Measurements from ENCODE around the gene ZDHHC14. TPM values are rescaled to one million over a fixed set of nuclear protein-coding genes. Genes with fewer than 3 reads are reported as not detected.

ZDHHC14 gene
- total RNA-seq, 2 experiments from 2014 or later = 5.2 TPM

DNA sequence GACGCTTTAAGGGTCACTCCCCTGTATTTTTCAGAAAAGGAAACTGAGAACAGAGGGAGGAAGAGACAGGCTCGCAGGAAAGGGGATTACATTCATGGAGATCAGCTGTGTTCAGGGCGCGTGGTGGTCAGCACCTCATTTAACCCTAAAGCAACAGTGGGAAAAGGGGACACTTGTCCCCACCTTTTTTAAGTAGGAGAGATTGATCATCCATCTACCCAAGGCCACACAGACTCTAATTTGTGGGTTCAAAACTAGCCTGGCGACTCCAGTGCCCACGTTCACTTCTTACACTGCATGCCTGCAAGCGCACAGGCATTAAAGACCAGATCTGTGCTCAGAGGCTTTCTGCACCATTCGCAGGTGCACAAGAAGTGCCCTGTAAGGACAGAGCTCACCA is 274.1 kb downstream of the ZDHHC14 start:
- peaks cover 11% of the 10 kb centered on the region for H3K27me3 Mint-ChIP-seq
- ATAC-seq (ENCODE audit: low read depth) (no peak), DNase-seq (no peak)
- POLR2A ChIA-PET = no interaction called here
- H3K9me3 Mint-ChIP-seq = no peaks in the 10 kb centered on the region
- no peak overlapping the region for H3K27ac Mint-ChIP-seq
- H3K36me3 Mint-ChIP-seq = peaks cover 6% of the 10 kb centered on the region
- H3K4me1 Mint-ChIP-seq = no peaks in the 10 kb centered on the region
- H3K4me3 Mint-ChIP-seq = no peak overlapping the region

DNA sequence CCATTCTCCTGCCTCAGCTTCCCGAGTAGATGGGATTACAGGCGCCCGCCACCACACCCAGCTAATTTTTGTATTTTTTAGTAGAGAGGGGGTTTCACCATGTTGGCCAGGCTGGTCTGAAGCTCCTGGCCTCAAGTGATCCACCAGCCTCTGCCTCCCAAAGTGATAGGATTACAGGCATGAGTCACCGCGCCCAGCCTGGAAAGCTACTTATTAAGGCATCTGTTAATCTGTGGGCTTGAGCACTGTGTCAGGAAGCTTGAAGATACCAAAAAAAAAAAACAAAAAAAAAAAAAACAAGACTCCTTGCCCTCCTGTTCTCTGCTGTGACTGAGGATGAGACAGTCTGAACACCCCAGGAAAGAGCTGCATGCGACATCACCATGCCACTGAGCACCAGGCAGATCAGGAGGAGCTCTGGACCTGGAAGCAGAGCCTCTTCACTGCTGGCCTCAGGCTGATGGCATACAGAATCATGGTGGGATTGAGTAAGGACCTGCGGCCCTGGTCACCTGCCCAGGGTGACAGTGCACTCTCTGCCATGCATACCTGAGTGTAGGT is 275.5 kb downstream of the ZDHHC14 start:
- no peak for ATAC-seq (ENCODE audit: low read depth)
- Mint-ChIP-seq H3K27me3 (peaks cover 11% of the 10 kb centered on the region), H3K4me1 (no peaks in the 10 kb centered on the region), H3K4me3 (no peak overlapping the region), H3K36me3 (peaks cover 8% of the 10 kb centered on the region), H3K27ac (no peak overlapping the region), H3K9me3 (no peaks in the 10 kb centered on the region)
- no peak for DNase-seq
- POLR2A ChIA-PET = no interaction called here

DNA sequence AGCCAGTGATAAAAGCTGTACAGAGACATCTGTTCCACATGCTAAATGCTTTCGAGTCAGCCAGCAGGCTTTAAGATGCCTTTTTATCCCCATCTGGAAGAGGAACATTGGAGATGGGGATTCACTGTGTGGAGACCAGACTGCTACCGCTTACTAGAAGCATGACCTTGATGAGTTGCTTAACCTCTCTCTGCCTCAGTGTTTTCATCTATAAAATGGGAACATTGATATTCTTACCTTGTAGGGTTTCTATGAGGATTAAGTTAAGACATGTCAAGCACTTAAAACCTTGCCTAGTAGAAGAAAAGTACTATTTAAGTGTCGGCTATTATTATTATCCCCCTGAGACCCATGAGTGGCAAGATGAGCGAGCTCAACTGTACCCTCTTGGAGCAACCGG is 276.8 kb downstream of the ZDHHC14 start:
- ATAC-seq (ENCODE audit: low read depth) = no peak
- H3K4me3 Mint-ChIP-seq = no peak overlapping the region
- no peaks in the 10 kb centered on the region for H3K4me1 Mint-ChIP-seq
- POLR2A ChIA-PET = no interaction called here
- no peak for DNase-seq
- H3K27ac Mint-ChIP-seq = no peak overlapping the region
- no peaks in the 10 kb centered on the region for H3K9me3 Mint-ChIP-seq
- H3K27me3 Mint-ChIP-seq = peaks cover 11% of the 10 kb centered on the region
- peaks cover 8% of the 10 kb centered on the region for H3K36me3 Mint-ChIP-seq

DNA sequence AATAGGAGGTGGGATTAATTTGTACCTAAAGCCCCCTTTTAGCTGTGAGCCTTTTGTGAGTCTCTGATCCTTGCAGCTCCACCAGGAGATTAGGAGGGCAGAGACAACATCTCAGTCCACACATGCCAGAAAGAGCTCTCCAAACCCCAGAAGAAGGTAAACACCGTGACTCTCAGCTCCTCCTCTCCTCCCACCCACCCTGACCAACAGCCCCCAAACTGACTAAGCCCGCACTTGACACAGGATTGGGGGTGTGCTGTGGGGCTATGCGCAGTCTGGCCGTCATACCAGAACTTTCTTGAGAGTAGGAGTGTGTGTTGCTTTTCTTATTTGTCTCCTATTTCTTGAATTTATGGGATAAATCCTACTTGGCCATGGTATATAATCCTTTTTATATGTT is 277.3 kb downstream of the ZDHHC14 start:
- ATAC-seq (ENCODE audit: low read depth) = no peak
- Mint-ChIP-seq H3K27ac (no peak overlapping the region), H3K36me3 (peaks cover 8% of the 10 kb centered on the region), H3K9me3 (no peaks in the 10 kb centered on the region), H3K4me3 (no peak overlapping the region), H3K4me1 (no peaks in the 10 kb centered on the region), H3K27me3 (peaks cover 11% of the 10 kb centered on the region)
- POLR2A ChIA-PET = no interaction called here
- no peak for DNase-seq

DNA sequence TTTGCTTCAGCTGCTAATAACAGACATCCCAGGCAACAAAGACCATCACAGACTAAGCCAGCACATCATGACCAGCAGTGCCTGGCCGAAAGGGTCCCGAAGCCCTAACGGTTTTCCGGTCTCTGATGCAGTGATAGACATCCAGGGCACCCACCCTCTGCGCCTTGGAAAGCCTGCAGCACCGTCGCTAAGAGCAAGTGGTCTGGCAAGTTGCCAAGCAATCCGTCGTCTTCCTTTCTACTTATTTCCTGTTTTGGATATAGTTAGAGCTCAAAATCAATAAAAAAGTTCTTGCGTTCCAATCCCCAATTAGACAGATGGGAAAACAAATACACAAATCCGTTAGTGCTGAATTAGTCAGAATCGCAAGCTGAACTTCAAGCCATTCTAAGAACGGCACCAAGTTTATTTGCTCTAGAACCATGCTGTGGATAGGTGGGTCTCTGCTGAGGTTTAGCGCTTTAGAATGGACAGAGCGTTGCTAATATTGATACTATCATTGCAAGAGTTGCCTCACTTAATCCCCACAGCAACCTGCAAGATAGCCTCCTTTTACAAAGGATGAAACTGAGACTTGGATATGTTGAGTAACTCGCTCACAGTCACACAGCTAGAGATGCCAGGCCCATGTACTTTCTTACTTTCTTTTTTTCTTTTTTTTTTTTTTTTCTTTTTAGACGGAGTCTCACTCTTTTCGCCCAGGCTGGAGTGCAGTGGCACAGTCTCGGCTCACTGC is 278.7 kb downstream of the ZDHHC14 start:
- Mint-ChIP-seq H3K27me3 (peaks cover 13% of the 10 kb centered on the region), H3K36me3 (peaks cover 8% of the 10 kb centered on the region), H3K4me1 (no peaks in the 10 kb centered on the region), H3K27ac (no peak overlapping the region), H3K9me3 (no peaks in the 10 kb centered on the region), H3K4me3 (no peak overlapping the region)
- POLR2A ChIA-PET = interaction anchor here (0.7 kb wide), 1 partner anchor 10 kb away, joined by 4 read pairs; no protein-coding TSS in a partner anchor
- no peak for DNase-seq
- no peak for ATAC-seq (ENCODE audit: low read depth)

DNA sequence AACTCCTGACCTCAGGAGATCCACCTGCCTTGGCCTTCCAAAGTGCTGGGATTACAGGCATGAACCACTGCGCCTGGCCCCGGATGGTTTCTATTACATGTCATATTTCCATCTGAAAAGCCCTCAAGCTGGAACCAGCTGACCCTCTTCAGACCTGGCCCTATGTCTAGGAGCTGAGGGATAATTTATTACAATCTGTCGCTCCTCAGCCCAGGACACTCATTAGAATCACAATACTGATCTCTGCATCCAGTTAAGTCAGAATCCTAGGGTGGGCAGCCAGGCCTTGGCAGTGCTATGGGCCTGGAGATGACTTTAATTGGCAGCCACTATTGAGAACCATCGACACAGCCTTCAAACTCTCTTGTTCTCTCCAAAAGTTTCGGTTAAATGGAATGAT is 279.4 kb downstream of the ZDHHC14 start:
- Mint-ChIP-seq H3K4me1 (no peaks in the 10 kb centered on the region), H3K27ac (no peak overlapping the region), H3K36me3 (peaks cover 8% of the 10 kb centered on the region), H3K4me3 (no peak overlapping the region), H3K27me3 (peaks cover 13% of the 10 kb centered on the region), H3K9me3 (no peaks in the 10 kb centered on the region)
- POLR2A ChIA-PET = interaction anchor here (0.7 kb wide), 1 partner anchor 9 kb away, joined by 4 read pairs; no protein-coding TSS in a partner anchor
- no peak for ATAC-seq (ENCODE audit: low read depth)
- DNase-seq = no peak

DNA sequence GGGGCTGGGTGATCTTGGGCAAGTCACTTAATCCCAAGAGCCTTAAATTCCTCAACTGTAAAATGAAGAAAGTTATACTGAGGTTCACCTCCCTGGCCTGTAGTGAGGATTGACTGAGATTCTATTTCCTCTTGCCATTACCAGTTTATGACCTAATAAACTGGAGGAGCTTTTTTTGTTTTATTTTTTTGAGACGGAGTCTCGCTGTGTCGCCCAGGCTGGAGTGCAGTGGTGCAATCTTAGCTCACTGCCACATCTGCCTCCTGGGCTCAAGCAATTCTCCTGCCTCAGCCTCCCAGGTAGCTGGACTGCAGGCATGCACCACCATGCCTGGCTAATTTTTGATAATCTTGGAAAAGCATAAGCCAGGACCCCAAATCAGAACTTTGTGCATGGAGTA is 280.7 kb downstream of the ZDHHC14 start:
- POLR2A ChIA-PET = no interaction called here
- no peak for ATAC-seq (ENCODE audit: low read depth)
- H3K4me3 Mint-ChIP-seq = no peak overlapping the region

DNA sequence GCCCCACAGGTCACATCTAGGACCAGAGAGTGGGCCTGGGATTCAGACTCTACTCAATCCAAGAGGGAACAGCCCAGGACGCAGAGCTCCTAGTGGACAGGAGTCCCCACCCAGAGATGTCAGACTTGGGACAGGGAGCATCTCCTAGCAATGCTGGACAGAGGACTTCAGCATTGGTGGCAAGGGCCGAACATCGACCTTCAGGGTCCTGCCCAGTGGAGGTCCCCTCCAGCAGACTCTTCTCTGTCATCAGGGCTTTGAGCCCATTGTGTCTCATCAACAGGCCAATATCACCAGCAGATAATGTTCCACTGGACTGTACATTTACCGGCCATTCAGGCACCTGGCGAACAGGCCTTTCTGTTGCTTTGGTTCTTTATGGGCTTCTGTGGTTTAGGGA is 282.3 kb downstream of the ZDHHC14 start:
- peaks cover 6% of the 10 kb centered on the region for H3K36me3 Mint-ChIP-seq
- H3K9me3 Mint-ChIP-seq = no peaks in the 10 kb centered on the region
- no peak for DNase-seq
- ATAC-seq (ENCODE audit: low read depth) = no peak
- H3K4me3 Mint-ChIP-seq = no peak overlapping the region
- H3K27ac Mint-ChIP-seq = no peak overlapping the region
- peaks cover 14% of the 10 kb centered on the region for H3K27me3 Mint-ChIP-seq
- POLR2A ChIA-PET = no interaction called here
- H3K4me1 Mint-ChIP-seq = peaks cover 2% of the 10 kb centered on the region

More for the DNA sequence above, 280.7 kb downstream of the ZDHHC14 start:
- no peaks in the 10 kb centered on the region for H3K4me1 Mint-ChIP-seq
- no peak for DNase-seq
- no peaks in the 10 kb centered on the region for H3K9me3 Mint-ChIP-seq
- H3K36me3 Mint-ChIP-seq = peaks cover 7% of the 10 kb centered on the region
- H3K27ac Mint-ChIP-seq = no peak overlapping the region
- peaks cover 14% of the 10 kb centered on the region for H3K27me3 Mint-ChIP-seq

DNA sequence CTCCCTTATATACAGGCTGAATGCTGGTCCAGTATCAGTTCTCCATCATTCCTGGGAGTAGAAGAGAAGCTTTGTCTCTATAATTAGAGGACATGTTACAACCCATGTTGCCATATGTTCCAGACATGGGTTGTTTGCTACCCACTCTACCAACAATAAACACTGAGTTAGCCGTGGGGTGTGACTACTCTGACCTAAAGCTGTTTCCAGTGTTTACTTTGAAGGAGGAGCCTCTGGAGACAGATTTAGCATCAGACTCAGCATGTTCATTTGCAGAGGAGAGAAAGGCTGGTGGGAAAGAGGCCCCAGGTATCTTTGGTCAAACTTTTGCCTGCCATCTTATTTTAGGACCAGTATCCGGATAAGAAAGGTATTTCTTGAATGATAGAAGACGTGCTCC is 284.2 kb downstream of the ZDHHC14 start:
- H3K27ac Mint-ChIP-seq = no peak overlapping the region
- POLR2A ChIA-PET = no interaction called here
- DNase-seq = no peak
- H3K4me1 Mint-ChIP-seq = peaks cover 2% of the 10 kb centered on the region
- H3K4me3 Mint-ChIP-seq = no peak overlapping the region
- no peaks in the 10 kb centered on the region for H3K9me3 Mint-ChIP-seq
- peaks cover 4% of the 10 kb centered on the region for H3K36me3 Mint-ChIP-seq
- peaks cover 6% of the 10 kb centered on the region for H3K27me3 Mint-ChIP-seq
- ATAC-seq (ENCODE audit: low read depth) = no peak

DNA sequence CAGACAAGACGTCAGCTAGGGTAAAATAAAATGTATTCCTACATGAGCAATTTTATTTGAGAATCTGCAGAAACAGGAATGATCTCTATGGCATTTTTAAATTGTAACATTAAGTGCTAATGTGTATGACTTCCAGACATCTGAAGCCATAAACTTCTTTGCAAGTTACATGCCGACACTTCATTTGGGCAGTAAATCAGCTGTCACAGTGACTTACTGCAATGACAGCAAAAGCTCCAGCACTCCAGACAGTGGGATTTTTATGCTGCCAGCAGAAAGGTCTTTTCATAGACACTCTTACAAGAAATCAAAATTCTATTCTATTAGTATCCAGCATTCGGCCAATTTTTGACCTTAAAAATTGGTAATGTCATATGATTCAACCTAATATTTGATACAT is 285.7 kb downstream of the ZDHHC14 start:
- Mint-ChIP-seq H3K27ac (no peak overlapping the region), H3K4me1 (peaks cover 7% of the 10 kb centered on the region), H3K4me3 (no peak overlapping the region), H3K9me3 (no peaks in the 10 kb centered on the region), H3K27me3 (peaks cover 6% of the 10 kb centered on the region), H3K36me3 (no peaks in the 10 kb centered on the region)
- no peak for ATAC-seq (ENCODE audit: low read depth)
- POLR2A ChIA-PET = no interaction called here
- DNase-seq = no peak

DNA sequence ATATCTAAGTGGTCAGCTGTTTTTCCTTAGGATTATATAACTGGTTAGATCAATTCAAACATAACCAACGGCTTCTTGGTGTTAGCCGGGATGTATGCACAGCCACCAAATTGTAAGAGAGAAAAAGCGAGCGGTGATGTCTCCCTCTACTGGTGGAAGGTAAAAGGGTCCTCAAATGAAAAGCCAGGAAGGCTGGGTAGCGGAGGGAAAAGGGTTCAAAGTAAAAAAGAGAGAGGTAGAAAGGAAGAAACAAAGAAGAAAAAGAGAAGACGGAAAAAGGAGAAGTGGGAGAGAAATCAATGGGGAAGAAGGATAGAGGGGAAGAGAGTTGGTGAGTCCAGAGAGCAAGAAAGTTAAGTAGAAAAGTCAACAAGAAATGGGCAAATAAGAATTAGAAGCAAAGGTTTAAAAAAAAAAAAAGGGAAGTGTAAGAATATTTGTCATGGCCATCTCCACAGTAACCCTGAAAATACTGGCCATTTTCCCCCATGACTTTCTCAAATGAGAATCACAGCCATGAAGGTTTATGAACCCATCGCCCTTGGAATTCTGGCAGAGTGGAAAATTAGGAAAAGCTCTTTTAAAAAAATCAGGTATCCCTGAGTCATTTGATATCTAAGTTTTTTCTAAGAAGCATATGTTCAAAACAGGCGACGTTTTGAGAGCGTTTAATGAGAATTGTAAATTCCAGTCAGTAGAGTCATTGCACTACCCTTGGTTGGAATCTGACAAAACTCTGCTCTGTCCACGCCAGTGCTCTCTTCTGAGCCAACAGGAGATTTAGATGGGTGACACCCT is 286.4 kb downstream of the ZDHHC14 start:
- Mint-ChIP-seq H3K27ac (no peak overlapping the region), H3K9me3 (no peaks in the 10 kb centered on the region), H3K4me1 (peaks cover 7% of the 10 kb centered on the region), H3K4me3 (no peak overlapping the region), H3K27me3 (peaks cover 6% of the 10 kb centered on the region), H3K36me3 (no peaks in the 10 kb centered on the region)
- ATAC-seq (ENCODE audit: low read depth) (peak; percentile 58), DNase-seq (peak; percentile 27)
- POLR2A ChIA-PET = no interaction called here

DNA sequence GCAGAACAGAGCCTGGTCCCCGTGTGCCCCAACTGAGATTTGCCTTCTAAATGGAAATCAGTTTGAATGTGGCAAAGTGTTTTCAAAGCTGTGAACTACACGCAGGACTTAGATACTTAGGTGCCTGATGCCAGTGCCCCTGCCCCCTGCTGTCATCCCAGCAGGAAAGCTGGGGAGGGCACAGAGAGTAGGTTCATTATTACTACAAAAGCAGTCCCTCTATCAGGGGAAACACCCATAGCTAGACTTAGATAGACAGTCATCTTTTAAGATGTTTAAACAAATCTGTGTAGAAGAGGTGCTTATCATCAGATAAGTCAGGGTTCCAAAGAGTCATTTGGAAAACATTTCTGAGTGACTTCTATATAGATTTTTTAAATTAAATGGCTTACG is 287.0 kb downstream of the ZDHHC14 start:
- no peaks in the 10 kb centered on the region for H3K9me3 Mint-ChIP-seq
- ATAC-seq (ENCODE audit: low read depth) = no peak
- peaks cover 7% of the 10 kb centered on the region for H3K4me1 Mint-ChIP-seq
- no peak for DNase-seq
- POLR2A ChIA-PET = no interaction called here
- H3K36me3 Mint-ChIP-seq = no peaks in the 10 kb centered on the region
- H3K27me3 Mint-ChIP-seq = peaks cover 6% of the 10 kb centered on the region
- no peak overlapping the region for H3K4me3 Mint-ChIP-seq
- no peak overlapping the region for H3K27ac Mint-ChIP-seq

DNA sequence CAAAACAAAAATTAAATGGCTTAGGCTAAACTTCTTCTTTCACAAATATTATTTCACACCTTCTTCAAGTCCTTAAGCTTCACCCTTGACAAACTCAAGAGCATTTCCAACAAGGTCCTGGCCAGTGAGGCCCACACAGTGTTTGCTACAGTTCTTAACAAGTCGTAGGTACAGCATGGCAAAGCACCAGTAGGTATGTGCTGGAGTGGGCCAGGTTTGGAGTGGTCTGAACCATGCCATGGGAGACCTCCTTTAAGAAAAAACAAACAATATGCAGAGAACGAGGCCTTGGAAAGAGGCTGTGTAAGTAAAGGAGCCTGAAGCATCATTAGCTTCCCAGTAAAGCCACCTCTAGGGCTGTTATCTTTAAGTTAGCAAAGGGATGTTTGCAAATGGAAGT is 287.7 kb downstream of the ZDHHC14 start:
- DNase-seq (no peak), ATAC-seq (ENCODE audit: low read depth) (no peak)
- Mint-ChIP-seq H3K27ac (no peak overlapping the region), H3K4me3 (no peak overlapping the region), H3K4me1 (peaks cover 7% of the 10 kb centered on the region), H3K27me3 (peaks cover 6% of the 10 kb centered on the region), H3K36me3 (no peaks in the 10 kb centered on the region), H3K9me3 (no peaks in the 10 kb centered on the region)
- POLR2A ChIA-PET = interaction anchor here (0.6 kb wide), 1 partner anchor 103 kb away, joined by 3 read pairs; no protein-coding TSS in a partner anchor

DNA sequence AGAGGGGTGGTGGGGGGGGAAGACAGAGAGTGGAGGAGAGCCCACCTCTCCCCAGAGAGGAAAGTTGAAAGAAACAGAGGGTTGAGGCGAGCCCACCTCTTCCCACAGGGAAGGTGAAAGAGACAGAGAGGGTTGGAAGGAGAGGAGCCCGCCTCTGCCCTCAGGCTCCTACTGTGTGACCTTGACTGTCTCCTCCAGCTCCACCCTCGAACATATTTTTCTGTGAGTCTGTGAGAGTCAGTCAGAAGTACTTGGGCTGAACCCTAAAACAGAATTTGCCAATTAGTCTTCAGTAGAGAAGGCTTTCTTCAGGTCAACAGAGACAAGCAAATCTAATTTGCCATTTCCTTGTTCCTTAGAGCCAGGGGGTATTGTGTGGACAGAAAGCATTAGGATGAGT is 288.3 kb downstream of the ZDHHC14 start:
- no peak overlapping the region for H3K27ac Mint-ChIP-seq
- peak overlapping the region; percentile 24 for H3K4me3 Mint-ChIP-seq
- no peaks in the 10 kb centered on the region for H3K36me3 Mint-ChIP-seq
- peaks cover 3% of the 10 kb centered on the region for H3K27me3 Mint-ChIP-seq
- ATAC-seq (ENCODE audit: low read depth) (no peak), DNase-seq (no peak)
- POLR2A ChIA-PET = interaction anchor here (0.6 to 1.9 kb wide), 3 partner anchors 9 to 346 kb away, joined by 3 to 7 read pairs (median 4); partner anchors contain the start of gene TMEM242
- no peaks in the 10 kb centered on the region for H3K9me3 Mint-ChIP-seq
- H3K4me1 Mint-ChIP-seq = peaks cover 7% of the 10 kb centered on the region
